ENCODE data around the gene NDUFS2.

Gene NDUFS2

GRCh38 chr1:161172349-161172748, 29.8 kb upstream of the NDUFS2 start:
- in situ Hi-C loops (cut with HindIII; ENCODE audit: low sequenced_read_pairs) = no loop called here

- in situ Hi-C loops (cut with HindIII; ENCODE audit: low sequenced_read_pairs) = no loop called here
These were observed 29.3 kb upstream of the NDUFS2 start for GRCh38 chr1:161172776-161173376.

- in situ Hi-C loops (cut with HindIII; ENCODE audit: low sequenced_read_pairs) = no loop called here
These were observed 28.5 kb upstream of the NDUFS2 start for GRCh38 chr1:161173711-161174110.

GRCh38 chr1:161174911-161175310, 27.3 kb upstream of the NDUFS2 start:
- in situ Hi-C loops (cut with HindIII; ENCODE audit: low sequenced_read_pairs) = no loop called here

GRCh38 chr1:161175771-161176453, 26.3 kb upstream of the NDUFS2 start:
- in situ Hi-C loops (cut with HindIII; ENCODE audit: low sequenced_read_pairs) = no loop called here

GRCh38 chr1:161176468-161177111, 25.6 kb upstream of the NDUFS2 start:
- in situ Hi-C loops (cut with HindIII; ENCODE audit: low sequenced_read_pairs) = no loop called here

GRCh38 chr1:161177112-161177935, 24.8 kb upstream of the NDUFS2 start, which contains the start of gene B4GALT3:
Gene B4GALT3, minus strand, starts transcription at chr1:161177507. Its CDS starts 1,447 bp downstream, at chr1:161176060.
- in situ Hi-C loops (cut with HindIII; ENCODE audit: low sequenced_read_pairs) = no loop called here

- in situ Hi-C loops (cut with HindIII; ENCODE audit: low sequenced_read_pairs) = no loop called here
These were observed 24.3 kb upstream of the NDUFS2 start for GRCh38 chr1:161177936-161178244.

GRCh38 chr1:161179698-161180097, 22.5 kb upstream of the NDUFS2 start:
- in situ Hi-C loops (cut with HindIII; ENCODE audit: low sequenced_read_pairs) = no loop called here

GRCh38 chr1:161180639-161181038, 21.5 kb upstream of the NDUFS2 start:
- in situ Hi-C loops (cut with HindIII; ENCODE audit: low sequenced_read_pairs) = no loop called here

GRCh38 chr1:161182214-161182613, 20.0 kb upstream of the NDUFS2 start:
- in situ Hi-C loops (cut with HindIII; ENCODE audit: low sequenced_read_pairs) = no loop called here

- in situ Hi-C loops (cut with HindIII; ENCODE audit: low sequenced_read_pairs) = no loop called here
These were observed 16.9 kb upstream of the NDUFS2 start for GRCh38 chr1:161185282-161185682.

GRCh38 chr1:161185732-161186311, 16.3 kb upstream of the NDUFS2 start:
- in situ Hi-C loops (cut with HindIII; ENCODE audit: low sequenced_read_pairs) = no loop called here

GRCh38 chr1:161187311-161187710, 14.9 kb upstream of the NDUFS2 start:
- in situ Hi-C loops (cut with HindIII; ENCODE audit: low sequenced_read_pairs) = no loop called here

GRCh38 chr1:161188381-161188780, 13.8 kb upstream of the NDUFS2 start:
- in situ Hi-C loops (cut with HindIII; ENCODE audit: low sequenced_read_pairs) = no loop called here

- in situ Hi-C loops (cut with HindIII; ENCODE audit: low sequenced_read_pairs) = no loop called here
These were observed 13.1 kb upstream of the NDUFS2 start for GRCh38 chr1:161189036-161189435.

GRCh38 chr1:161190962-161191521, 11.1 kb upstream of the NDUFS2 start:
- in situ Hi-C loops (cut with HindIII; ENCODE audit: low sequenced_read_pairs) = no loop called here

GRCh38 chr1:161191971-161192370, 10.2 kb upstream of the NDUFS2 start:
- in situ Hi-C loops (cut with HindIII; ENCODE audit: low sequenced_read_pairs) = no loop called here

- in situ Hi-C loops (cut with HindIII; ENCODE audit: low sequenced_read_pairs) = no loop called here
These were observed 9.4 kb upstream of the NDUFS2 start for GRCh38 chr1:161192476-161193465.
